DMS53 treated with DMSO at 0.1 percent for 48 hours (cell line): ENCODE data around the gene GALNT13.
A peak's percentile ranks its signal among the peaks of the same experiment; 100 is the strongest.

Experiments used
- DNase-seq: peaks from one replicate; lab custom pipeline; 2025; ENCODE audit not compliant: unreplicated experiment; lab: John Stamatoyannopoulos, UW

Gene GALNT13

DNA sequence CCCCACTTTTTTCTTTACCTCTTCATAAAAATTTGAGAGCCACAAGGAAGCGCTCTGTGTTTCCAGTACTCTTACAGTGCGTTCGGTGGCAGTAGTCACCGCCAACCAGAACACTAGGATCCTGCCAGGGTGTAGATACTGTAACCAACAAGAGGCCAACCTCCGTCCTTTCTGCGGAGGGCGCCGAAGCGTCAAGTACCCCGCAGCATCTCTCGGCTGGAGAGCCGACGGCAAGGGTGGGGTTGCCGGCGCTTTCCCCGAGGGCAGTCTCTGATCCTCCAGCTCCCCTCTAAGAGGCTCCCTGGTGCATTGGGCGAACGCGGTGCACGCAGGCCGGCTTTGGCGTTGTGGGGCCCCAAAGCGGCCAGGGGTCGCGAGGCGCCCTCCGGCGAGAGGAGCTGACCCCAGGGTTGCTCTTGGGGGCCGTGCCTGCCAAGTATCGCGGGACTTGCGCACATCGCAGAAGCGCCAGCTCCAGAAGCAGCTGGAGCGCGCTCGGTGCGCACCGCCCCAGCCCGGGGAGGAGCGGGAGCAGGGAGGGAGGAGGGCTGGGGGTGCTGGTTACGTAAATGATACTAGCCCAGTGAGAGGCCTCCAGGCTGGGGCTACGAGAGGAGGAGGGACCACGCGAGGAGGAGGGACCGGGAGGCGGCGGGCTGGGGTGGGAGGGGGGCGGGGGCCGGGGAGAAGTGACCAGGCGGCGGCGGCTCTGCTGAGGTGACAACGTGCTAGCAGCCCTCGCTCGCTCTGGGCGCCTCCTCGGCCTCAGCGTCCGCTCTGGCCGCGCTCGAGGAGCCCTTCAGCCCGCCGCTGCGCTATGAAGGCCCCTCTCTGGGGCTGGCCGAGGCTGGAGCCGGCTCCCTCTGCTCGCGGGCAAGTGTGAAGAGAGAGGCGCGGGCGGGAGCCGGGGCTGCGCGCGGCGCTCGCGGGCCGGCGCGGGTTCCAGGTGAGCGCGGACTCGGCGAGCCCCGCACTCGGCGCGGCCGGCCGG, at the start of gene GALNT13:
GALNT13 (plus strand) TSS at position 692 of the 991 bp plus-strand sequence.
- DNase-seq: peak; percentile 89

DNA sequence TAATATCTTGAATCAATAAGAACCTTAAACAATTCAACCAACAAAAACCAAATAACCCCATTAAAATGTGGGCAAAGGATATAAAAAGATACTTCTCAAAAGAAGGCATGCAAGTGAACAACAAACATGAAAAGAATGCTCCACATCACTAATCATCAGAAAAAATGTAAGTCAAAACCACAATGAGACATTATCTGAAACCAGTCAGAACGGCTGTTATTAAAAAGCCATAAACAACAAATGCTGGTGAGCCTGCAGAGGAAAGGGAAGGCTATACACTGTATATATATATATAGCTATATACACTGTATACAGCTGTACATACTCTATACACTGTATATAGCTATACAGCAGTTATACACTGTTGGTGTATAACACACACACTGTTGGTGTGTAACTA, 47.8 kb upstream of the GALNT13 start:
- DNase-seq: no peak

DNA sequence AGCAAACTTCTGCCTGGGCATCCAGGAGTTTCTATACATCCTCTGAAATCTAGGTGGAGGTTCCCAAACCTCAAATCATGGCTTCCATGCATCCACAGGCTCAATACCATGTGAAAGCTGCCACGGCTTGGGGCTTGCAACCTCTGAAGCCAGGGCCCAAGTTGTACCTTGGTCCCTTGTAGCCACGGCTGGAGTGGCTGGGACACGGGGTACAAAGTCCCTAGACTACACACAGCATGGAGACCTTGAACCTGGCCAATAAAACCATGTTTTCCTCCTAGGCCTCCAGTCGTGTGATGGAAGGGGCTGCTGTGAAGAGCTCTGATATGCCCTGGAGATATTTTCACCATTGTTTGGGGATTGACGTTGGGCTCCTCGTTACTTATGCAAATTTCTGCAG, 43.4 kb upstream of the GALNT13 start:
- DNase-seq: no peak

GRCh38 chr2:153834662-153835061, 37.1 kb upstream of the GALNT13 start:
- peak; percentile 3 for DNase-seq

GRCh38 chr2:153858250-153858649, 13.5 kb upstream of the GALNT13 start:
- no peak for DNase-seq

- no peak for DNase-seq
These were observed 7.7 kb upstream of the GALNT13 start for GRCh38 chr2:153864022-153864421.

GRCh38 chr2:153866595-153866994, 5.1 kb upstream of the GALNT13 start:
- no peak for DNase-seq

- DNase-seq: peak; percentile 68
These were observed 1.4 kb upstream of the GALNT13 start for GRCh38 chr2:153870308-153870707.

- DNase-seq: no peak
These were observed 759 bp downstream of the GALNT13 start for GRCh38 chr2:153872311-153873051.

DNA sequence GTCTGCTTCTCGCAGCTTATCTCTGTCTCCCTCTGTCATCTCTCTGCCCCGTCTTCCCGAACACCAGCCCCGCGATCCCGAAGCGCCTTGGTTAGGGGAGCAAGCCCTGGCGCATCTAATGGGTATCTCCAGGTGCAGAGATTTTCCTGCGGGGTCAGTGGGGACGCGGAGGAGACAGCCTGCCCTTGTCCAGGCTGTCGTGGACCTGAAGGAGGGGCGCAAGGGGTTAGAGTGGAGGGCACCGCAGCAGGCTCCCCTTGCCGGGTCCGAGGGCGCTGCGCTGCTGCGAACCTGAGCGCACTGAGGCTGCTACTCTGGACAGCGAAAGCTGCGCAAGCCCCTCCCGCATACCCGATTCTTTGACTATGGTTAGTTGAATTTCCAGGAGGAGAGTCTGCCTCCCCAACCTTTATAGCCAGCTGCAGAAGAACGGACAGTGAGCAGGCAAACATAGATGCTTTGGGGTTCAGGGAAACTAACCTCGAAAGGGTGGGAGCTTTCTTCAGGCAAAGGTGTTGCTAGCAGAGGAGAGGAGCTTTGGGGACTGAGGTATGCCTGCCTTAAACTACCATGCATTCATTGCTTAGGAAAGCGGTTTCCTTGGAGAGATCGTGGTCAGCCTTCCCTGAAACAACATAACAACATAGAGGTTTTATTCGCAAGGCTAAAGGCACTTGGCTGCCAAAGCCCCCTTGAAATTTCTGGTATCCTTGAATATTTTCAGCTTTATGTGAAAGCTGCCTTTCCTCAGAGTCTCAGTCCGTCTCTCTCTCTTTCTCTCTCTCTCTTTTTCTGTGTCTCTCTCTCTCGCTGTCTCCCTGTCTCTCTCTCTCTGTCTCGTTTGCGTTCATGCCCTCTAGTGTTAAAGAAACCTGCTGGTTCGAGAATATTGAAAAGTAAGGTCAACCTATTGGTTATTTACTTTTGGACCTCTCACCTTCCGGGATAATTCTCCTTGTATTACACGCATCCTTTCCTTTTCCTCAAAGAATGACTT, 1.6 kb downstream of the GALNT13 start:
- DNase-seq: peak; percentile 48

- no peak for DNase-seq
These were observed 4.2 kb downstream of the GALNT13 start for GRCh38 chr2:153875801-153876466.

DNA sequence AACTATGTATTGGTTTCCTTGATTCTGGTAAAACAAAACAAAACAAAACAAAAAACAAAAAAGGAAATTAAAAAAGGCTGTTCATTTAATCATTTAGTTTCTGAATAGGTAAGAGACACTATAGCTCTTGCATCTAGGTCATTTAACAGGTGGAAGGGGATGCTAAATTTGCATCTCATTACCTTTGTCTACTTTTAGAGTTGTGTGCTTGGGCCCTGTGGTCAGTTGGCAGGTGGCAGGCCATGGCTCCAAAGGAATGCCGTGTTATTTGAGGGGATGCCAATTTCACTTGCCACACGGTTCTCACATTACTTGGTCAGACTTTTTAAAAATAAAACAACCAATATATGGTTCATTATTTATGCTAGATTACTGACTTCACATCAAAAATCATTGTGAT, 9.2 kb downstream of the GALNT13 start:
- no peak for DNase-seq

DNA sequence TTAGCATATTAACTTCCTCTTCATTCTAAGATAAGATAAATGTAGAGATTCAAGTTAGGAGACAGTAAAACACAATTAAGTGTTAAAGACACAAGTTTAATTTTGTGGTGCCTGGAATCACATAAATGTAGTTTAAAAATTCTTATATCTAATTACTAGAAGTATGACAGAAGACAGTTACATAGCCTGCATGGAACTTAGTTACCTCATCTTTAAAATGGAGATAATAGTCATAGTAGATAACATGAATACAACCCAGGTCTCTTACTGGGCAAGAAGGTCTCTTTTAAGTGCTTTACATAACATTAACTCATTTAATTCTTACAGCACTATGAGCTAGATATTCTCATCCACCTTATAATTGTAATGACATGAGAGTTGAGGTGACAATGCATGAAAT, 15.1 kb downstream of the GALNT13 start:
- no peak for DNase-seq

- DNase-seq: no peak
These were observed 18.9 kb downstream of the GALNT13 start for GRCh38 chr2:153890576-153890975.

- DNase-seq: no peak
These were observed 19.3 kb downstream of the GALNT13 start for GRCh38 chr2:153891051-153891450.

- no peak for DNase-seq
These were observed 41.2 kb downstream of the GALNT13 start for GRCh38 chr2:153912798-153913396.

GRCh38 chr2:153917570-153917969, 45.8 kb downstream of the GALNT13 start:
- no peak for DNase-seq

DNA sequence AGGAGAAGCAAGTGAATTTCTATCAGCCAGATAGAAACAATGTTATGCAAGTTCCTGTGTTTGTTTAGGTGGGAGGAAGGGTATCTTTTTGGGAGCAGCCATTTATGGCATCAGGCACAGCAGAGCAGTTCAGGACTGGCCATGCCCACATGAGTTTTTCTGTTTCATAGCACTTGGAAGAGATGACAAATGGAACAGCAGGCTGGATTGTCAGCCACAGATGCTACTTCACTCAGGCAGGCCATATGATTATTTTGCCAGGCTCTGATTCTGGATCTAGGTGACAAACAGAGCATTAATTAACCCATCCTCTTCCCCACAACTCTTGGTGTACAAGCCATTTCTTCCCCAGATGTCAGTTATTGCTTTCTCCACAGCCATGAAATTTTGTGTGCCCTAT, 63.8 kb downstream of the GALNT13 start:
- no peak for DNase-seq

- DNase-seq: no peak
These were observed 67.5 kb downstream of the GALNT13 start for GRCh38 chr2:153939124-153939796.
